Measurements from ENCODE around the gene CORO2A. TPM values are rescaled to one million over a fixed set of nuclear protein-coding genes. Genes with fewer than 3 reads are reported as not detected.

CORO2A gene
- total RNA-seq, 1 experiment from 2014 or later = 15.8 TPM

DNA sequence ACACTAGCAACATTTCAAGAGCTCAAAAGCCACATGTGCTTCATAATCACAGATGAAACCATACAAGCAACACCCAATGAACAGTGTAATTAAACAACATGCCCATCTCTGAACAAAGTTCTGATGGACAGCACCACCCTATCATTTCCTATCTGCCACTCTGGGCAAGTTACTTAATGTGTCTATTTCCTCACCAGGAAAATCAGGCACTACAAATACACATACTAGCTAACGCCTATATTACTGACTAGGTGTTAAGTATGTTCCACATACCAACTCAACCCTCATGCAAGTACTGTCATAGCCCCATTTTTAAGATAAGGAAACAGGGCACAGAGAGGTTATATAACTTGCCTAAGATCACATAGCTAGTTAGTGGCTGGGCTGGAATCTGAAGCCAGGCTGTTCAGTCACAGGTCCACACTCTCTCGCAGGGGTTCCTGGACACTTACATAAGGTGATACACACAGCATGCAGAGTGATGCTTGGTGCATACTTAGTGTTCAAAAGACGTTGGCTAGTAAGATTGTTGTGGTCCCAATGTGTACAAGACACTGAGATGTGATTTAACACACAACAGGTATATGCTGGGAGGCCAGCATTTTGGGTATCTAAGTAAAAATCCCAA is 24.2 kb downstream of the CORO2A start:
- Histone ChIP-seq H3T11ph (ENCODE audit: low read length) (no peak overlapping the region), H2BK15ac (ENCODE audit: low read depth, low read length) (no peak overlapping the region), H3K14ac (ENCODE audit: insufficient read depth, low read length) (no peak overlapping the region), H2BK12ac (ENCODE audit: insufficient read length, low read depth, low read length) (no peak overlapping the region), H3K18ac (ENCODE audit: insufficient read length, low read depth, low read length) (no peak overlapping the region), H4K20me1 (ENCODE audit: control insufficient read depth, insufficient read depth, insufficient read length) (peaks cover 3% of the 10 kb centered on the region), H2BK120ac (ENCODE audit: low read depth, low read length, poor library complexity, severe bottlenecking) (no peak overlapping the region), H2AK5ac (ENCODE audit: insufficient read length, low read length) (no peak overlapping the region), H3K79me2 (ENCODE audit: insufficient read depth, low read length) (no peaks in the 10 kb centered on the region; the same call in none of the 2 replicates), H2BK5ac (ENCODE audit: insufficient read length, low read length) (no peak overlapping the region), H3K4me2 (ENCODE audit: insufficient read depth, insufficient read length, low read length) (no peak overlapping the region), H3K4me1 (ENCODE audit: insufficient read depth, low read length) (peaks cover 16% of the 10 kb centered on the region; the same call in 1 of the 2 replicates), H3K9me3 (ENCODE audit: control insufficient read depth, low read depth, low read length) (no peaks in the 10 kb centered on the region), H4K8ac (replicated peaks; ENCODE audit: insufficient read length, low read depth, low read length) (no peak overlapping the region), H3K23ac (ENCODE audit: insufficient read length, low read depth, low read length) (no peak overlapping the region), H3K27ac (ENCODE audit: insufficient read length, low read depth, low read length) (no peak overlapping the region), H4K5ac (ENCODE audit: insufficient read length, low read depth, low read length) (no peak overlapping the region), H2BK20ac (ENCODE audit: low read depth, low read length, poor library complexity, severe bottlenecking) (no peak overlapping the region), H4K91ac (ENCODE audit: insufficient read length, low read depth, low read length) (no peak overlapping the region), H3K9ac (ENCODE audit: extremely low read depth, insufficient read length, low read length) (no peak overlapping the region), H2AFZ (ENCODE audit: low read length) (no peak overlapping the region), H3K56ac (ENCODE audit: insufficient read length, low read depth, low read length) (no peak overlapping the region), H3K79me1 (ENCODE audit: insufficient read depth, low read depth, low read length, poor library complexity, severe bottlenecking) (no peaks in the 10 kb centered on the region), H3K4ac (ENCODE audit: low read depth, low read length) (no peak overlapping the region), H3K23me2 (ENCODE audit: insufficient read length, low read depth, low read length, poor library complexity, severe bottlenecking) (no peaks in the 10 kb centered on the region), H3K27me3 (ENCODE audit: insufficient read depth, low read length) (no peaks in the 10 kb centered on the region)
- TF ChIP-seq, protein P1, sequence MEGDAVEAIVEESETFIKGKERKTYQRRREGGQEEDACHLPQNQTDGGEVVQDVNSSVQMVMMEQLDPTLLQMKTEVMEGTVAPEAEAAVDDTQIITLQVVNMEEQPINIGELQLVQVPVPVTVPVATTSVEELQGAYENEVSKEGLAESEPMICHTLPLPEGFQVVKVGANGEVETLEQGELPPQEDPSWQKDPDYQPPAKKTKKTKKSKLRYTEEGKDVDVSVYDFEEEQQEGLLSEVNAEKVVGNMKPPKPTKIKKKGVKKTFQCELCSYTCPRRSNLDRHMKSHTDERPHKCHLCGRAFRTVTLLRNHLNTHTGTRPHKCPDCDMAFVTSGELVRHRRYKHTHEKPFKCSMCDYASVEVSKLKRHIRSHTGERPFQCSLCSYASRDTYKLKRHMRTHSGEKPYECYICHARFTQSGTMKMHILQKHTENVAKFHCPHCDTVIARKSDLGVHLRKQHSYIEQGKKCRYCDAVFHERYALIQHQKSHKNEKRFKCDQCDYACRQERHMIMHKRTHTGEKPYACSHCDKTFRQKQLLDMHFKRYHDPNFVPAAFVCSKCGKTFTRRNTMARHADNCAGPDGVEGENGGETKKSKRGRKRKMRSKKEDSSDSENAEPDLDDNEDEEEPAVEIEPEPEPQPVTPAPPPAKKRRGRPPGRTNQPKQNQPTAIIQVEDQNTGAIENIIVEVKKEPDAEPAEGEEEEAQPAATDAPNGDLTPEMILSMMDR (conservative IDR thresholded peaks at IDR 0.05) = no peak
- Mint-ChIP-seq H3K9me3 (no peaks in the 10 kb centered on the region), H3K27me3 (ENCODE audit: low read depth) (no peaks in the 10 kb centered on the region), H3K4me1 (peaks cover 47 to 52% of the 10 kb centered on the region in 2 experiments), H3K27ac (no peak overlapping the region), H3K4me3 (no peak overlapping the region), H3K36me3 (ENCODE audit: insufficient read depth in 1 of 3, low read depth in 3 of 3) (no peaks in the 10 kb centered on the region; a peak in 1 of 7 replicates)
- no CpG with 5 or more reads among the region's 3 CpGs for WGBS (ENCODE audit: extremely low coverage, insufficient read length, low lambda C conversion rate)
- no peak for DNase-seq
